ENCODE results near the gene NRN1L.

DNA sequence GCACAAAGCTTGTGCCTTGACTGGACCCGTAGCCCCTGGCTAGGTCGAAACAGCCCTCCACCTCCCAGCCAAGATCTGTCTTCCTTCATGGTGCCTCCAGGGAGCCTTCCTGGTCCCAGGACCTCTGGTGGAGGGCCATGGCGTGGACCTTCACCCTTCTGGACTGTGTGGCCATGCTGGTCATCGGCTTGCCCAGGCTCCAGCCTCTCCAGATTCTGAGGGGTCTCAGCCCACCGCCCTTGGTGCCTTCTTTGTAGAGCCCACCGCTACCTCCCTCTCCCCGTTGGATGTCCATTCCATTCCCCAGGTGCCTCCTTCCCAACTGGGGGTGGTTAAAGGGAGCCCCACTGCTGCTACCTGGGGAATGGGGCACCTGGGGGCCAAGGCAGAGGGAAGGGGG, 43.5 kb downstream of the NRN1L start:
- TF ChIP-seq, protein P1, sequence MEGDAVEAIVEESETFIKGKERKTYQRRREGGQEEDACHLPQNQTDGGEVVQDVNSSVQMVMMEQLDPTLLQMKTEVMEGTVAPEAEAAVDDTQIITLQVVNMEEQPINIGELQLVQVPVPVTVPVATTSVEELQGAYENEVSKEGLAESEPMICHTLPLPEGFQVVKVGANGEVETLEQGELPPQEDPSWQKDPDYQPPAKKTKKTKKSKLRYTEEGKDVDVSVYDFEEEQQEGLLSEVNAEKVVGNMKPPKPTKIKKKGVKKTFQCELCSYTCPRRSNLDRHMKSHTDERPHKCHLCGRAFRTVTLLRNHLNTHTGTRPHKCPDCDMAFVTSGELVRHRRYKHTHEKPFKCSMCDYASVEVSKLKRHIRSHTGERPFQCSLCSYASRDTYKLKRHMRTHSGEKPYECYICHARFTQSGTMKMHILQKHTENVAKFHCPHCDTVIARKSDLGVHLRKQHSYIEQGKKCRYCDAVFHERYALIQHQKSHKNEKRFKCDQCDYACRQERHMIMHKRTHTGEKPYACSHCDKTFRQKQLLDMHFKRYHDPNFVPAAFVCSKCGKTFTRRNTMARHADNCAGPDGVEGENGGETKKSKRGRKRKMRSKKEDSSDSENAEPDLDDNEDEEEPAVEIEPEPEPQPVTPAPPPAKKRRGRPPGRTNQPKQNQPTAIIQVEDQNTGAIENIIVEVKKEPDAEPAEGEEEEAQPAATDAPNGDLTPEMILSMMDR (conservative IDR thresholded peaks at IDR 0.05; ENCODE audit: low read depth, low read length) = no peak
- TF ChIP-seq EZH2phosphoT487 (IDR thresholded peaks at IDR 0.05; ENCODE audit: borderline replicate concordance, low read length) = no peak
